AG09319 (cell line): ENCODE data around the gene NTMT1.

Source experiments
- DNase-seq: peaks from one replicate; pipeline ENCODE4 v3.0.0-alpha.2; 2010; ENCODE audit warnings: low read depth; ENCODE audit errors: extremely low read depth
- TF ChIP-seq, protein P1 (sequence below): IDR thresholded peaks from 2 replicates; pipeline ENCODE4 v1.5.1; 2011; ENCODE audit warnings: low read depth, mild to moderate bottlenecking, inconsistent platforms, low read length, moderate library complexity

Gene NTMT1, protein sequence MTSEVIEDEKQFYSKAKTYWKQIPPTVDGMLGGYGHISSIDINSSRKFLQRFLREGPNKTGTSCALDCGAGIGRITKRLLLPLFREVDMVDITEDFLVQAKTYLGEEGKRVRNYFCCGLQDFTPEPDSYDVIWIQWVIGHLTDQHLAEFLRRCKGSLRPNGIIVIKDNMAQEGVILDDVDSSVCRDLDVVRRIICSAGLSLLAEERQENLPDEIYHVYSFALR

DNA sequence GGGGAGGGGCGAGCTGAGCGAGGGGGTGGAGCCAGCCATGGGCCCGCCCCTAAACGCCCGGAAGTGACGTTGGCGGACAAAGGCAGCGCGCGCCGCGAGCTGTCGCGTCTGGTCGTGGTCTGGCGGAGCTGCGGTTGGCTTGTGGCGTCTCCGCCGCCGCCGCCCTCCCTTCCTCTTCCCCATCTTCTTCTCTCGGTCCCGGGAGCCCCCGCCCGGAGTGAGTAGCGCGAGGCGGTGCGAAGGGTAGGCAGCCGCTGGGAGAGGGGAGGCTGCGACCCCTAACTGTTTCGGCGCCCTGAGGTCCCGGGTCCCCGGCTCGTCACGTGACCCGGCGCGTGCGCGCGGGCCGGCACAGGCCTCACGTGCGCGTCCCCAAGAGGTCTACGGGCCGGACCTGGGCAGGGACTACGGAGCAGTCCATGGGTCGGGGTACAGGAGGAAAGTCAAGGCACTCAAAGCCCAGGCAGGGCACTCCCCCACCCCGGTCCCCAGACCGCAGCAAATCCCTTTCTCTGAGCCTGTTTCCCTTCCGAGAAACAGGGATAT is at the start of gene NTMT1:
TSS of gene NTMT1 (plus strand) at position 85 of the 546 bp plus-strand sequence. CDS start 6,541 bp downstream, outside the sequence.
- DNase-seq: no peak
- TF ChIP-seq, protein P1, sequence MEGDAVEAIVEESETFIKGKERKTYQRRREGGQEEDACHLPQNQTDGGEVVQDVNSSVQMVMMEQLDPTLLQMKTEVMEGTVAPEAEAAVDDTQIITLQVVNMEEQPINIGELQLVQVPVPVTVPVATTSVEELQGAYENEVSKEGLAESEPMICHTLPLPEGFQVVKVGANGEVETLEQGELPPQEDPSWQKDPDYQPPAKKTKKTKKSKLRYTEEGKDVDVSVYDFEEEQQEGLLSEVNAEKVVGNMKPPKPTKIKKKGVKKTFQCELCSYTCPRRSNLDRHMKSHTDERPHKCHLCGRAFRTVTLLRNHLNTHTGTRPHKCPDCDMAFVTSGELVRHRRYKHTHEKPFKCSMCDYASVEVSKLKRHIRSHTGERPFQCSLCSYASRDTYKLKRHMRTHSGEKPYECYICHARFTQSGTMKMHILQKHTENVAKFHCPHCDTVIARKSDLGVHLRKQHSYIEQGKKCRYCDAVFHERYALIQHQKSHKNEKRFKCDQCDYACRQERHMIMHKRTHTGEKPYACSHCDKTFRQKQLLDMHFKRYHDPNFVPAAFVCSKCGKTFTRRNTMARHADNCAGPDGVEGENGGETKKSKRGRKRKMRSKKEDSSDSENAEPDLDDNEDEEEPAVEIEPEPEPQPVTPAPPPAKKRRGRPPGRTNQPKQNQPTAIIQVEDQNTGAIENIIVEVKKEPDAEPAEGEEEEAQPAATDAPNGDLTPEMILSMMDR: no peak

DNA sequence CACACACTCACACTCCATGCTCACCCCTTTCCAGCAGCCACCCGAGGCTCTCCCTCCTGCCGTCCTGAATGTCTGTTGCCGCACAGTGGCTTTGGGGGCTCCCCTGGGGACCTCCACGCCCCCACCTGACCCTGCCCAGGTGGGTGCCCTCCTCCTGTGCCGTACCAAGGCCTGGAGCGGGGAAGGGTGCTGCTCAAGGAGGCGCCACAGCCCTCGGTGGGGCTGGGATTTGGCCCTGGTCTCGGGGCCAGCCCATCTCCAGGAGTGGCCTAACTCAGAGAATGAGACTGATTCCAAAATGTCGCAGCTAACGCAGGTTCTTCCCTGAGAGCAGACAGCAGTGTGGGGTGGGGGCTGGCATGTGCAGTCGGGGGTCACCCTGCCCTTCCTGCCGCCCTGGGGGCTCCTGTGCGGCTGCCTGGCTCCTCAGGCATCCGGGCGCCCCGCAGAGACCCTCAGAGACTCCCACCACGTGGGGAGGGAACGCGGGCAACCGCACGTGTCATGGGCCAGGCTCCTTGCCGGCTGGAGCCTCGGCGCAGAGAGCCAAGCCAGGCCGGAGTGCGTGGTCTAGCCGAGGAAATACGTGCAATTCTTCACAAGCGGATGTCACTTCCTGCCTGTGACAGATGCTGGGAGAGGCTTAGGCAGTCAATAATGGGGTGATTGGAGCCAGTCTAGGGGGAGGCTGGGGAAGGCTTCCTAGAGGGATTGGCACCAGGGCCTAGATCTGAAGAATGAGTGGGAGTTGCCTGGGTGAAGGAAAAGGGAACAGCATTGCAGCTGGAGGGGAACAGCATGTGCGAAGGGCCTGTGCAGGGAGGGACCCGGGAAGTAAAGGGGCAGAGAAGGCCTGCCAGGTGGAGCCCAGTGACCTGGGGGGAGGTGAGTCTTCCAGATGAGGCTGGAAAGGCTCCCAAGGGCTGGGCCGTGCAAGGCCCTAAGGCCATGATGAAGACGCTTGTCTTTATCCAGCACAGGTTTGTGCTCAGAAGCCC is 49.1 kb upstream of the NTMT1 start:
- DNase-seq: no peak
- TF ChIP-seq, protein P1: no peak

DNA sequence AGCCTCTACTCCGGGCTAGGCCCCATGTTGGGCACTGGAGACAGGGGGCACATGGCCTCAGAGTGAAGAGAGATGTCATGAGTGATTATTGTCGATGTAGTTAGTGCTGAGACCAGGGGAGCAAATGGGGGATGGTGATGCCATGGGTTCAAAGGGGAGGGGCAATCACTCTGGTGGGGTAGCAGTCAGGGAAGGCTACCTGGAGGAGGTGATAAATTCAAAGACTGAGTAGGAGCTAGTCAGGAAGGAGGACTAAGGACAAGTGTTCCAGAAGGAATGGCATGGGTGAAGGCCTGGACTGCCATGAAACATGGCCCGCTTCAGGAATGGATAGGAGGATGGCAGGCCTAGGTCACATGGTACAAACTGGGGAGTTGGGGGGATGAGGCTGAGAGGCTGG is 46.7 kb upstream of the NTMT1 start:
- TF ChIP-seq, protein P1: no peak
- DNase-seq: no peak

DNA sequence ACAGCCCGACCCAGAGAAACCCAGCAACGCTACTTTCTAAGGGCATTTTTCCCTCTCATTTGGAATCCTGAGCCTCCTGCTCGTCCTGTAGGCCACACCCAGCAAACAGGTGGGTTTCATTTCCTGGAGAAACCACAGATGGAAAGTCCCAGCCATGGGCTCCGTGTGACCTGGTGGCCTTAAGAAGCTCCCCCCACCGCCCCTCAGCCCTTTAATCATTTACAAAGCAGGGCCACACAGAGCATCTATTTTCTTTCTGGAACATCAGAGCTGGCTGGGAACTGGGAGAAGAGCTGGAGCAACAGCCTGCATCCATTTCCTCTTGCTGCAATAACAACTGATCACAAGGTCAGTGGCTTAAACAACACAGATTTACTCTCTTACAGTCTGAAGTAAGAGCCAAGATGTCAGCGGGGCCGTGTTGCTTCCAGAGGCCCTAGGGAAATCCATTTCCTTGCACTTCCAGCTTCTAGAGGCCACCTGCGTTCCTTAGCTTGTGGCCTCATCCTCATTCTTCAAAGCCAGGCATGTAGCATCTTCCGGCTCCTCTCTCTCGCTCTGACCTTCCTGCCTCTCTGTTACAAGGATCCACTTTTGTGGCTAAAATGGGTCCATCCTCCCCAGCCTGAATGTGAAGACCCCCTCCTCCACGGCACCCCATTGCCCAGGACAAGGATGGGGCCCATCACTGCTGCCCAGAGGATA is 45.6 kb upstream of the NTMT1 start:
- TF ChIP-seq, protein P1: no peak
- no peak for DNase-seq

DNA sequence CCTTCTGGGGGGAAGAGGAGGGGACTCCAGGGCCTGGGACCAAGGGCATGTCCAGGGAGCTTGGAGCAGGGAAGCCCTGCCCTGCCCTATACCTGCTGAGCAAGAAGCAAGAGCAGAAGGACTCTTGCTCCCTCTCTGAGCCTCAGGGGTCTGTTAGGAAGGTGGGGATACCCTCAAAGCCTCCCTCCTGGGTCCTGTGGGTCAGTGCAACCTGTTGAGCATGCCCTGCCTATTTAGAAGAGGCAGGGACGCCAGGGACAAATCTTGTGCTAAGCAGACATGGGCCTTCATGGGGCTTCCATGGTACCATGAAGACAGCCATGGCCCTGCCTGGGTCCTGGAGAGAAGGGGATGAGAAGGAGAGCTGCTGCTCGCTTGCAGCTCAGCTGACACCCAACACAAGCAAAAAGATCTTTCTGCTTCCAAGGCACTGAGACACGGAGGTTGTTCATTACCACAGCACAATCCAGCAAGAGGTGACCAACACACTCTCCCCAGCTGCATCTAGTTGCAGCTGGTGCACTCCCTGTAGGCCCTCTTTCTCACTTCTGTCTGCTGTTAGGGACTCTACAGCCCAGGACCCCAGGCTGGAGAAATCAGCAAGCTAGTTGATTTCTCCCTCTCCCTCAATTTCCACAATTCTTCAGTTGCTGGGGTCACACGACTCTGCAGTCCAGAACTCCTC is 44.3 kb upstream of the NTMT1 start:
- TF ChIP-seq, protein P1: no peak
- DNase-seq: no peak

DNA sequence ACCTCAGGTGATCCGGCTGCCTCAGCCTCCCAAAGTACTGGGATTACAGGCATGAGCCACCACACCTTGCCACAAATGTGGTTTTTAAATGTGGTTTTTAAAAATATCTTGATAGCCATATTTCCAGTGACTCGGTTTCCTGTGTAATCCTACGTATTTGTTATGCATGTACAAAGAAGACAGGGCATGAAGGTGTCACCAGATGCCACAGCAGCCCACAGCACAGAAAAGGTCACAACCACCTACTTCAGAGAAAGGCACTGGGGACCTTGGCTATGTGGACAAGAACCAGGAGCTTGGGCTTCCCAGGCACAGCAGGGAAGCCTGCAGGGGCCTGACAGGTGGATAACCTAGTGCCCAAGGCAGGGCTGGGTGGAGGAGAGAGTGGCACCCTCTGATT is 43.1 kb upstream of the NTMT1 start:
- TF ChIP-seq, protein P1: no peak
- DNase-seq: no peak
